GM13977 (cell line): ENCODE data around the gene DENND4A.
"Not testable (repeated sequence)": the region's sequence is repeated elsewhere in the genome, so short reads cannot be mapped to it uniquely, and the experiment has no call there.

Experiments used
- DNase-seq: peaks from one replicate; pipeline ENCODE4 v3.0.0; 2012; ENCODE audit warnings: low spot score
- in situ Hi-C: fragments of 300-500 bp; cut with MboI; formaldehyde crosslinking; loops from one replicate; pipeline ENCODE4 v1.12.0; 2022; ENCODE audit warnings: low sequenced_read_pairs, low pct_unique_long_range_greater_than_20kb, mixed read lengths, inconsistent platforms; ENCODE audit not compliant: unreplicated experiment
- TF ChIP-seq, protein P1 (sequence below): IDR thresholded peaks from 2 replicates; pipeline ENCODE4 v1.5.1; 2012; ENCODE audit warnings: mild to moderate bottlenecking, control low read depth; ENCODE audit not compliant: insufficient read depth; ENCODE audit errors: extremely low read depth, missing control alignments

DENND4A gene

DNA sequence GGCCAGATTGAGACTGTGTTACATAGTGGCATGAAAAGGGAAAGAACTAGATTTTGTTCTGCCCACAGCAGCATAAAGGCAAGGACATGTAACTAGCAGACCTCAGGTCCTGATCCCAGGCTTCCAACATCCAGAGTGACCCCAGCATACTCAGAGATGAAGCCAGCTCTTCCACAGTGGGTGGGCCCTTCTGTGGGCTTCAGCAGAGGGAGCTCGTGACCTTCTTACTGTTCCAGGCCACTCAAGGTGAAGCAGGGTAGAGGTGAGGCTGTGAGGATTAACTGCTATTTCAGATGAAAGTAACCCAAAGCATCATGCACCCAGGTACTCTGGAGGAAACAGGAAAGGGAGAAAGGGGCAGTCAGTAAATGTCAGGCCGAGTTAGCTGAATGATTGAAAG is 171.3 kb downstream of the DENND4A start:
- TF ChIP-seq, protein P1, sequence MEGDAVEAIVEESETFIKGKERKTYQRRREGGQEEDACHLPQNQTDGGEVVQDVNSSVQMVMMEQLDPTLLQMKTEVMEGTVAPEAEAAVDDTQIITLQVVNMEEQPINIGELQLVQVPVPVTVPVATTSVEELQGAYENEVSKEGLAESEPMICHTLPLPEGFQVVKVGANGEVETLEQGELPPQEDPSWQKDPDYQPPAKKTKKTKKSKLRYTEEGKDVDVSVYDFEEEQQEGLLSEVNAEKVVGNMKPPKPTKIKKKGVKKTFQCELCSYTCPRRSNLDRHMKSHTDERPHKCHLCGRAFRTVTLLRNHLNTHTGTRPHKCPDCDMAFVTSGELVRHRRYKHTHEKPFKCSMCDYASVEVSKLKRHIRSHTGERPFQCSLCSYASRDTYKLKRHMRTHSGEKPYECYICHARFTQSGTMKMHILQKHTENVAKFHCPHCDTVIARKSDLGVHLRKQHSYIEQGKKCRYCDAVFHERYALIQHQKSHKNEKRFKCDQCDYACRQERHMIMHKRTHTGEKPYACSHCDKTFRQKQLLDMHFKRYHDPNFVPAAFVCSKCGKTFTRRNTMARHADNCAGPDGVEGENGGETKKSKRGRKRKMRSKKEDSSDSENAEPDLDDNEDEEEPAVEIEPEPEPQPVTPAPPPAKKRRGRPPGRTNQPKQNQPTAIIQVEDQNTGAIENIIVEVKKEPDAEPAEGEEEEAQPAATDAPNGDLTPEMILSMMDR = no peak
- no peak for DNase-seq
- in situ Hi-C loops = no loop called here

DNA sequence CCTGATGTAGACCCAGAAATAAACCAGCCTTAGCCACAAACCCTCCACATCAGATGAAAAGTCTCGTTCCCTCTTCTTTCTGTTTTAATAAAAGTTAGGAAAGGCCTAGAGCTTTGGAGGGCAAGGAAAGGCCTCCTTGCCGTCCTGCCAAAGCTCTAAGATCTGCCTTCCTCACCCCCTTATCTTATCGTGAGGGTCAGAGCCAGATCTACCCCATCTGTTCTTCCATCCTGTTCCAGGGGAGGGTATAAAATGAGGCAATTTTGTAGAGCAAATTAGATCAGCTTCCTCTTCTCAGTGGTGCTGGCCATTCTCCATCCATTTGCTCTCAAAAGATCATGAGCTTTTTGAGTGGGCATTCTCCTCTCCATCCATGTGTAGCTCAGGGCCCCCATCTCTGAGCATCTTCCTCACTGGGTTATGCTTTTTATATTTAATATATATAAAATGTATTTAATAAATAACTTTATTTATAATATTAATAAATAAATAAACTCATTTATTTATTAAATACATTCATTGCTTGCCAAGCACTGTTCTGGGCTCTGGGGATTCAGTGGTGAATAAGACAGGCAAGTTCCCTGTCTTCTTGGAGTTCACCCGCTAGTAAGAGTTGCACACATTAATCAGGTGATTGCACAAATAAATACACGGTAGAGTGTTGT is 172.3 kb downstream of the DENND4A start:
- no peak for DNase-seq
- in situ Hi-C loops = no loop called here
- TF ChIP-seq, protein P1 = no peak

- TF ChIP-seq, protein P1 = no peak
- in situ Hi-C loops = no loop called here
- DNase-seq = no peak
Measured at GRCh38 chr15:65618560-65619109, 173.5 kb downstream of the DENND4A start.

GRCh38 chr15:65615887-65616286 is 176.2 kb downstream of the DENND4A start:
- DNase-seq, in situ Hi-C loops: not testable (repeated sequence)

DNA sequence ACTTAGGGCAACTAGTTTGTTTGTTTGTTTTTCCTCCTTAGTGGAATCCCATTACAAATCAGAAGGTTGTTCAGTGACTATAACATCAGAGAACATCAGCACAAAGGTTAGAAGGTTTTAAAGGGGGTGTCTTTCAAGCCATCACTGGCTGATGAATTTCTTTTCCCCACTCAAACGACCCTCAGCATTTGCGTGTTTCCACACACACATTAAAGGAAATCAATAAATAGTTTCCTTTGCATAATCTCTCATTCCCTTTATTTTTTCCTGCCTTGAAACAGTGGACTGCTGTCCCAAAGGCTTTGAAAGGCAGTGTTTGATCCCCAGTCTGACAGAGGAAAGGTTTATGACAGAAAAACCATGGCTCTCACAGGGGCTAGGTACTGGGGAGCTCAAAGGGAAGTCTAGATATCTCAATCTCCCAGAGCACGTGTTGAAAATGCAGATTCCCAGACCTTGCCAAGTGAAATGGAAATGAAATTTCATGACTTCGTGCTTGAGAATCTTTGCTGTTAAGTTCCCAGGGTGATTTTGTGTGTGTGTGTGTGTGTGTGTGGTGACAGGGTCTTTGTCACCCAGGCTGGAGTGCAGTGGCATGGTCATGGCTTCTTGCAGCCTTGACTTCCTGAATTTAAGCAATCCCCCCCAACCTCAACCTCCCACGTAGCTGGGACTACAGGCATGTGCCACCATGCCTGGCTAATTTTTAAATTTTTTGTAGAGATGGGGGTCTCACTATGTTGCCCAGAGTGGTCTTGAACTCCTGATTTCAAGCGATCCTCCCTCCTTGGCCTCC is 178.9 kb downstream of the DENND4A start:
- in situ Hi-C loops = no loop called here
- DNase-seq = no peak
- TF ChIP-seq, protein P1 = no peak

DNA sequence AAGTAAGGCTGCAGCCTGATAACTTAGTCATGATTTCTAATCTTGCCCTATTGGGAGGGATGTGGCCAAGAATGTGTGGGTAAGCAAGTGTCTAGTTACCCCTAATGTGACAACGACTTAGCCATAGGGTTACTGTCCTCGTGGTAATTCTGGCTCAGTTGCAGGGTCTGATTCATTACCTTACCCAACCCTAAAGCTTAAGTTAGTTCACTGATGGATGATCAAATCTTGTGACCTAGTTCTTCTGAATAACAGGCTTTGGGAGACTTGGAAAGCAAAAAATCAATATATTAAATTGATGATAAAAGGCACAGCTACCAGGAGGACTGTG is 179.5 kb downstream of the DENND4A start:
- in situ Hi-C loops = no loop called here
- TF ChIP-seq, protein P1 = no peak
- DNase-seq = no peak
